Measurements from ENCODE around the gene ZW10. TPM values are rescaled to one million over a fixed set of nuclear protein-coding genes. Genes with fewer than 3 reads are reported as not detected.

The ZW10 gene
- total RNA-seq, 1 donor from 2014 or later: 35.7 TPM

DNA sequence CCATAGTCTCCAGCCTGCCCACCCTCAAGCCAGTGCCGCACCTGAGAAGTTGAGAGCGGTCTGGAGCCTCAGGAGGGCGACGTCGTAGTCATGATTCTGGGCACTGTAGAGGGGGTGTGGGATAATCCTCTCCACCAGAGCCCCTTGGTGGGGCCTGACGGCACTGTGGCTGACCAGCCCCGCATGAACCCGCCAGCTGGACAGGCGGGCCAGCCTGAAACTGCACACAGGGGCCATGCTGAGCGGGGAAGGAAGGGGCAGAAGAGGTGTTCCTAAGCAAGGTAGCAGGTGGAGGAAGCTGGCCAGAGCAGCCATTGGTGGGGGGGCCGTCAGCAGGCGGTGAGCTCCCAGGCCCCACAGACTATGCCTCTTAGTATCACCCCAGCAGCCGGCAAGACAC lies 80.5 kb downstream of the ZW10 start:
- Histone ChIP-seq H3K27ac (no peak overlapping the region), H3K4me2 (no peak overlapping the region), H4K20me1 (ENCODE audit: low read depth) (no peaks in the 10 kb centered on the region)

DNA sequence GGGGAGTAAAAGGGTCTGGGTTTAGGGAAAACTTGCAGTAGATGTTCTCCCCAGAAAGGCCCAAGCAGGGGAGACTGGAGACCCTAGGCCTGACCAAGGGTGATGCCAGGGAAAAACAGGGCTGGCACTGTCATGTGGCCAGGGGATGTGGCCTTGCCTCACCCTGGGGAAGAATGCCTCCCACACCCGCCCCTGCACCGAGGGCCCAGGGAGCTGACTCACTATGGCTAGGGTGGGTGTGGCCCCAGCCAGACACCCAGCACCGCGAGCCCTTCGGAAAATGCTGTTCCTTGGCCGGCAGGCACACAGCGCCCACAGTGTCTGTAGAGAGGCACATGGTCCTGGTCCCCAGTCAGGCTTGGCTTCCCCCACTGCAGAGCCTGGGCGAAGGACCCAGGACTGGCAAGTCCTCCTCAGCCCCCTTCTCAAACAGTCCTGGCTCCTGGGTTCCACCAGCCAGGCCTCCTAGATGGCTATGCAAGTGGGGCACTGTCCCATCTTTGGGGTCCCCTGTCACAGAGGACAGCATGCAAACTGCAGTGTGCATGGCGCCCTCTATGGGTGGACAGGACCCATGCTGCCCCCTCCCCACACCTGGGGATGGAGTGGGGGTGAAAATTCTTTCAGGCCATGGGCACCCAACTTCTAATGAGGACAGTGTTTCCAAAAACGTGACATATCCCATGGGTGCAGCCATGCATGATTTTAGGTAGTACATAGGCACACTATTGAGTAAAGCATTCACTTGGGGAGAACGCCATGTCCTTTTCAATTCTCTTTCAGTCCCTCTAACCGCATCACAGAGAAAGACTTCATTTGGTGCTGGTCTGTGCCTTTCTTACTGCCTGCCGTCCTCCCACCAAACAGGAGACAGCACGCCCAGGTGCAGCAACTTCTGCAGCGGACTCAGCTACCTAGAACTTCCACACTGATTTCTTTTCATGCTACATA lies 82.6 kb downstream of the ZW10 start:
- peak; percentile 76 for DNase-seq (ENCODE audit: low spot score)
- Histone ChIP-seq H2AFZ (replicated peaks) (no peak overlapping the region), H3K27ac (no peak overlapping the region), H3K4me3 (no peak overlapping the region), H3K36me3 (no peaks in the 10 kb centered on the region), H3K79me2 (ENCODE audit: low read depth) (no peaks in the 10 kb centered on the region), H4K20me1 (ENCODE audit: low read depth) (no peaks in the 10 kb centered on the region), H3K27me3 (no peaks in the 10 kb centered on the region), H3K9me3 (ENCODE audit: low read depth) (no peaks in the 10 kb centered on the region), H3K9ac (no peak overlapping the region), H3F3A (ENCODE audit: low read depth) (no peaks in the 10 kb centered on the region), H3K4me2 (no peak overlapping the region), H3K4me1 (no peaks in the 10 kb centered on the region)
- Mint-ChIP-seq H3K27me3 (ENCODE audit: insufficient read depth, low read depth) (peaks cover 6% of the 10 kb centered on the region), H3K9me3 (no peaks in the 10 kb centered on the region), H3K27ac (peak overlapping the region; percentile 91), H3K4me3 (no peak overlapping the region), H3K4me1 (peaks cover 8% of the 10 kb centered on the region), H3K36me3 (no peaks in the 10 kb centered on the region)
- no peak for TF ChIP-seq EZH2phosphoT487 (IDR thresholded peaks at IDR 0.05)
- no peak for TF ChIP-seq EZH2 (IDR thresholded peaks at IDR 0.05)
- TF ChIP-seq, protein P1, sequence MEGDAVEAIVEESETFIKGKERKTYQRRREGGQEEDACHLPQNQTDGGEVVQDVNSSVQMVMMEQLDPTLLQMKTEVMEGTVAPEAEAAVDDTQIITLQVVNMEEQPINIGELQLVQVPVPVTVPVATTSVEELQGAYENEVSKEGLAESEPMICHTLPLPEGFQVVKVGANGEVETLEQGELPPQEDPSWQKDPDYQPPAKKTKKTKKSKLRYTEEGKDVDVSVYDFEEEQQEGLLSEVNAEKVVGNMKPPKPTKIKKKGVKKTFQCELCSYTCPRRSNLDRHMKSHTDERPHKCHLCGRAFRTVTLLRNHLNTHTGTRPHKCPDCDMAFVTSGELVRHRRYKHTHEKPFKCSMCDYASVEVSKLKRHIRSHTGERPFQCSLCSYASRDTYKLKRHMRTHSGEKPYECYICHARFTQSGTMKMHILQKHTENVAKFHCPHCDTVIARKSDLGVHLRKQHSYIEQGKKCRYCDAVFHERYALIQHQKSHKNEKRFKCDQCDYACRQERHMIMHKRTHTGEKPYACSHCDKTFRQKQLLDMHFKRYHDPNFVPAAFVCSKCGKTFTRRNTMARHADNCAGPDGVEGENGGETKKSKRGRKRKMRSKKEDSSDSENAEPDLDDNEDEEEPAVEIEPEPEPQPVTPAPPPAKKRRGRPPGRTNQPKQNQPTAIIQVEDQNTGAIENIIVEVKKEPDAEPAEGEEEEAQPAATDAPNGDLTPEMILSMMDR (IDR thresholded peaks at IDR 0.05): peak; percentile 91

More for the DNA sequence above, 80.5 kb downstream of the ZW10 start:
- Histone ChIP-seq H3K4me3 (no peak overlapping the region), H3K36me3 (no peaks in the 10 kb centered on the region), H3K9ac (no peak overlapping the region), H3K79me2 (ENCODE audit: low read depth) (no peaks in the 10 kb centered on the region), H3K9me3 (ENCODE audit: low read depth) (no peaks in the 10 kb centered on the region), H3F3A (ENCODE audit: low read depth) (no peaks in the 10 kb centered on the region), H3K27me3 (no peaks in the 10 kb centered on the region), H2AFZ (replicated peaks) (no peak overlapping the region), H3K4me1 (no peaks in the 10 kb centered on the region)
- no peak for DNase-seq (ENCODE audit: low spot score)
- no peaks in the 10 kb centered on the region for H3K9me3 Mint-ChIP-seq
- H3K27me3 Mint-ChIP-seq (ENCODE audit: insufficient read depth, low read depth): peaks cover 5% of the 10 kb centered on the region
- peaks cover 5% of the 10 kb centered on the region for H3K4me1 Mint-ChIP-seq
- TF ChIP-seq EZH2 (IDR thresholded peaks at IDR 0.05) (no peak), EZH2phosphoT487 (IDR thresholded peaks at IDR 0.05) (no peak)
- TF ChIP-seq, protein P1 (IDR thresholded peaks at IDR 0.05): no peak
- H3K4me3 Mint-ChIP-seq: no peak overlapping the region
- H3K36me3 Mint-ChIP-seq: peaks cover 3% of the 10 kb centered on the region
- no peak overlapping the region for H3K27ac Mint-ChIP-seq

DNA sequence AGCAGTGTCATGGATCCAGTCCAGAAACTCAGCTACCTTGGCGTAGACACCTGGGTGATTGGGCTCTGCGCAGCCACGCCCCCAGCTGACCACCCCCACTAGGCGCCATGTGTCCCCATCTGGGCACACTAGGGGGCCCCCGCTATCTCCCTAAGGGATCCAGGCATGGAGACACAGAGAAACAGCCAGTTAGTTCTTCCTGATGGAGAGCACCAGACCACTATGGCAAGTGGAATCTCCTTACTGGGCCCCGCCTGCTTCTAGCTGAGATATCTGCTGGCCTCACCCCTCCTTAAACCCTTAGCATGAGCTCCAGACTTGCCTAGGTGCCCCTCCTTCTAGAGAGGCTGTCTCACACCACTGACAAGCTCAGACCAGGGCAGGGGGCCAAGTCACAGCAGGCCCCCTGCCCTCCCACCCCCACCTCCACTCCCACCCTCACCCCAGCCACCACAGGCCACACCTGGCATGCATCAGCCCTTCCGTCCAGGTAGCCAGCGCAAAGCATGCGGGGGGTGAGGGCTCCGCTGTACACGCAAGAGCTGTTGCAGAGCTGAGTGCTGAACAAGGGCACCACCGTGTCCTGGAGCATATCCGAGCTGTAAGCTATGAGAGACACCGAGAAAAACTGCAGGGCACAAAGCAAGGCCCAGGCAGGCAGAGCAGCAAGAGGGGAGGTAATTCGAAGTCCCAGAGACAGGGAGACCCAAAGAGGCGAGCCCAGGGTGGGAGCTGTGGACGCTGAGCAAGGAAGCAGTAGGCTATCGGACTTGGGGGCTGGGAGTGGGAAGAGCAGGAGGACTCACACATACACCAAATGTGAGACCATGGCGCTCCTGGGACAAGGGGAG lies 83.5 kb downstream of the ZW10 start:
- H3K4me1 Mint-ChIP-seq: peaks cover 8% of the 10 kb centered on the region
- Histone ChIP-seq H3K27me3 (no peaks in the 10 kb centered on the region), H3K9me3 (ENCODE audit: low read depth) (no peaks in the 10 kb centered on the region), H3K4me2 (no peak overlapping the region), H2AFZ (replicated peaks) (no peak overlapping the region), H3K9ac (no peak overlapping the region), H3K4me1 (no peaks in the 10 kb centered on the region), H3K36me3 (no peaks in the 10 kb centered on the region), H3K4me3 (no peak overlapping the region), H3F3A (ENCODE audit: low read depth) (no peaks in the 10 kb centered on the region), H3K79me2 (ENCODE audit: low read depth) (no peaks in the 10 kb centered on the region), H3K27ac (no peak overlapping the region), H4K20me1 (ENCODE audit: low read depth) (no peaks in the 10 kb centered on the region)
- peaks cover 6% of the 10 kb centered on the region for H3K27me3 Mint-ChIP-seq (ENCODE audit: insufficient read depth, low read depth)
- TF ChIP-seq EZH2phosphoT487 (IDR thresholded peaks at IDR 0.05) (no peak), EZH2 (IDR thresholded peaks at IDR 0.05) (no peak)
- TF ChIP-seq, protein P1 (IDR thresholded peaks at IDR 0.05): no peak
- no peak overlapping the region for H3K4me3 Mint-ChIP-seq
- no peaks in the 10 kb centered on the region for H3K9me3 Mint-ChIP-seq
- H3K36me3 Mint-ChIP-seq: no peaks in the 10 kb centered on the region
- no peak for DNase-seq (ENCODE audit: low spot score)
- H3K27ac Mint-ChIP-seq: peak overlapping the region; percentile 91
